NB4 (cell line): Measurements from ENCODE around the gene COL4A1.

Experiments used
- DNase-seq: peaks from one replicate; pipeline ENCODE4 v3.0.0; 2010; ENCODE audit warnings: low read depth
- H3K4me3 ChIP-seq: one replicate; pipeline ENCODE4 v1.5.1; 2011; ENCODE audit warnings: mild to moderate bottlenecking, low read depth, low read length, moderate library complexity
- CTCF ChIP-seq: IDR thresholded peaks from one replicate; pipeline ENCODE4 v1.5.1; 2012; ENCODE audit warnings: low read depth, low read length
- MAX ChIP-seq: IDR thresholded peaks from 2 replicates; pipeline ENCODE4 v1.6.1; 2011; ENCODE audit warnings: low read depth, low read length
- MYC ChIP-seq: IDR thresholded peaks from 2 replicates; pipeline ENCODE4 v1.6.1; 2011; ENCODE audit warnings: low read depth, low read length
- POLR2A ChIP-seq: IDR thresholded peaks from 2 replicates; pipeline ENCODE4 v1.6.1; 2011; ENCODE audit warnings: mild to moderate bottlenecking; ENCODE audit not compliant: insufficient read length; ENCODE audit errors: extremely low read depth

Gene COL4A1

GRCh38 chr13:110211046-110211445 lies 95.9 kb downstream of the COL4A1 start:
- H3K4me3 ChIP-seq: no peak overlapping the region
- no peak for DNase-seq

GRCh38 chr13:110210604-110210985 lies 96.4 kb downstream of the COL4A1 start:
- no peak overlapping the region for H3K4me3 ChIP-seq
- DNase-seq: no peak
- no peak for TF ChIP-seq CTCF
- no peak for TF ChIP-seq POLR2A

More at GRCh38 chr13:110211046-110211445, 95.9 kb downstream of the COL4A1 start:
- no peak for TF ChIP-seq POLR2A

- TF ChIP-seq MYC: no peak
- no peak for TF ChIP-seq POLR2A
- no peak for TF ChIP-seq CTCF
- TF ChIP-seq MAX: no peak
- no peak overlapping the region for H3K4me3 ChIP-seq
- no peak for DNase-seq
Measured at GRCh38 chr13:110209950-110210603, 96.9 kb downstream of the COL4A1 start.

- TF ChIP-seq MYC: no peak
- no peak for TF ChIP-seq CTCF
- TF ChIP-seq POLR2A: no peak
- TF ChIP-seq MAX: no peak
- no peak overlapping the region for H3K4me3 ChIP-seq
- no peak for DNase-seq
Measured at GRCh38 chr13:110208116-110208515, 98.8 kb downstream of the COL4A1 start.

GRCh38 chr13:110206996-110207395 lies 100.0 kb downstream of the COL4A1 start:
- H3K4me3 ChIP-seq: no peak overlapping the region
- TF ChIP-seq POLR2A (no peak), MAX (no peak), MYC (no peak), CTCF (no peak)

GRCh38 chr13:110206185-110206584 lies 100.8 kb downstream of the COL4A1 start:
- TF ChIP-seq CTCF (no peak), POLR2A (no peak), MYC (no peak), MAX (no peak)
- no peak for DNase-seq
- no peak overlapping the region for H3K4me3 ChIP-seq

More at GRCh38 chr13:110206996-110207395, 100.0 kb downstream of the COL4A1 start:
- no peak for DNase-seq
